Liver (tissue), 9 donors: ENCODE results near the gene C12orf75. TPM values are rescaled to one million over a fixed set of nuclear protein-coding genes. Genes with fewer than 3 reads are reported as not detected.

Experiments used
- DNase-seq: peaks from one replicate; pipeline ENCODE4 v3.0.0-alpha.2; 2017; ENCODE audit warnings: low spot score
- H3K27ac ChIP-seq, 2 donors: one replicate each; pipeline ENCODE4 v1.7.0; 2013; ENCODE audit warnings: inconsistent platforms in 2 of 2, low read length in 2 of 2, control low read depth in 1 of 2, low read depth in 1 of 2, mild to moderate bottlenecking in 1 of 2
- H3K27me3 ChIP-seq, 4 donors: one replicate each; pipeline versions ENCODE4 v1.6.1 to v1.7.0; 2013; ENCODE audit warnings: low read length in 3 of 4, inconsistent platforms in 1 of 4, mild to moderate bottlenecking in 1 of 4, moderate library complexity in 1 of 4; ENCODE audit not compliant: control insufficient read depth in 4 of 4, insufficient read depth in 4 of 4
- H3K36me3 ChIP-seq, 4 donors: one replicate each; pipeline versions ENCODE4 v1.6.1 to v1.7.0; 2013; ENCODE audit warnings: low read length in 3 of 4, mild to moderate bottlenecking in 3 of 4, low read depth in 1 of 4, moderate library complexity in 1 of 4; ENCODE audit not compliant: control insufficient read depth in 4 of 4, insufficient read depth in 3 of 4
- H3K4me1 ChIP-seq, 4 donors: one replicate each; pipeline versions ENCODE4 v1.6.1 to v1.7.0; 2013; ENCODE audit warnings: low read length in 3 of 4, mild to moderate bottlenecking in 3 of 4, moderate library complexity in 1 of 4; ENCODE audit not compliant: control insufficient read depth in 4 of 4, insufficient read depth in 4 of 4
- H3K4me3 ChIP-seq, 3 donors: one replicate each; pipeline versions ENCODE4 v1.6.1 to v1.7.0; 2013; ENCODE audit warnings: low read length in 3 of 3, control low read depth in 1 of 3, low read depth in 1 of 3, mild to moderate bottlenecking in 1 of 3
- H3K9ac ChIP-seq, 2 donors: one replicate each; pipeline ENCODE4 v1.7.0; 2013; ENCODE audit warnings: low read length in 2 of 2, mild to moderate bottlenecking in 2 of 2, moderate library complexity in 2 of 2, control low read depth in 1 of 2, low read depth in 1 of 2
- H3K9me3 ChIP-seq, 4 donors: one replicate each; pipeline versions ENCODE4 v1.6.1 to v1.7.0; 2013; ENCODE audit warnings: low read length in 3 of 4; ENCODE audit not compliant: control insufficient read depth in 4 of 4
- EGR1 ChIP-seq, 2 donors: IDR thresholded peaks; 2 replicates each; pipeline ENCODE4 v1.6.1; 2016 to 2018; ENCODE audit warnings: antibody characterized with exemption in 2 of 2, low read depth in 2 of 2
- FOXA1 ChIP-seq: IDR thresholded peaks from 2 replicates; pipeline ENCODE4 v1.6.1; 2016; ENCODE audit warnings: antibody characterized with exemption
- FOXA2 ChIP-seq: IDR thresholded peaks from 2 replicates; pipeline ENCODE4 v1.6.1; 2016; ENCODE audit warnings: antibody characterized with exemption
- HNF4A ChIP-seq, 2 donors: conservative IDR thresholded peaks; 2 replicates each; pipeline ENCODE4 v1.6.1; 2016; ENCODE audit warnings: antibody characterized with exemption in 2 of 2, mild to moderate bottlenecking in 2 of 2
- HNF4G ChIP-seq: IDR thresholded peaks from 2 replicates; pipeline ENCODE4 v1.6.1; 2016; ENCODE audit warnings: antibody characterized with exemption
- JUND ChIP-seq, 2 donors: IDR thresholded peaks; 2 replicates each; pipeline ENCODE4 v1.6.1; 2016; ENCODE audit warnings: antibody characterized with exemption in 2 of 2
- NR2F2 ChIP-seq: IDR thresholded peaks from 2 replicates; pipeline ENCODE4 v1.6.1; 2016; ENCODE audit warnings: antibody characterized with exemption
- TAF1 ChIP-seq: conservative IDR thresholded peaks from 2 replicates; pipeline ENCODE4 v1.6.1; 2016; ENCODE audit warnings: antibody characterized with exemption, mild to moderate bottlenecking
- YY1 ChIP-seq: IDR thresholded peaks from 2 replicates; pipeline ENCODE4 v1.6.1; 2016; ENCODE audit warnings: antibody characterized with exemption, mild to moderate bottlenecking
- WGBS: extraction: QIAGEN DNeasy Blood & Tissue Kit; methylation state at CpG from one replicate; pipeline ENCODE4 v1.1.7; 2013; 5-methylcytosine and 5-hydroxymethylcytosine counted together
- polyA plus RNA-seq, 2 donors: library from polyadenylated mRNA; stranded (reverse) in 1 of 2; unstranded in 1 of 2; fragments of 200-250 nt in 1 of 2; fragments of >200 nt in 1 of 2; fragmentation: Nextera tagmentation in 1 of 2; extraction: Ambion mirVana in 1 of 2; gene quantifications; one replicate each; pipeline versions ENCODE4 v1.2.1 to v1.2.3, GENCODE V29; 2013 to 2015
- total RNA-seq, 2 donors: library from RNA; depleted of rRNA; stranded (reverse); fragments of >200 nt; gene quantifications; one replicate each; pipeline ENCODE4 v1.2.3, GENCODE V29; 2014
- TF ChIP-seq, protein P1 (sequence below): fragments of 150-350 bp; IDR thresholded peaks from 2 replicates; pipeline ENCODE4 v1.5.1; 2017; ENCODE audit warnings: improper control_type of control experiment, low read depth, low read length; ENCODE audit not compliant: missing input control
- TF ChIP-seq, protein P2 (sequence below): IDR thresholded peaks from 2 replicates; pipeline ENCODE4 v1.6.1; 2016; ENCODE audit warnings: antibody characterized with exemption, mild to moderate bottlenecking
- TF ChIP-seq, protein P3 (sequence below): IDR thresholded peaks from 2 replicates; pipeline ENCODE4 v1.6.1; 2016; ENCODE audit warnings: antibody characterized with exemption
- TF ChIP-seq, protein P4 (sequence below): IDR thresholded peaks from 2 replicates; pipeline ENCODE4 v1.6.1; 2016; ENCODE audit warnings: antibody characterized with exemption
- donor health status: healthy.
- donor health status: healthy.
- donor health status: healthy.
- donor health status: healthy.
- donor health status: healthy.

The C12orf75 gene
- total and polyA plus RNA-seq, 4 donors: 1.2 to 3.9 (median 2.8) TPM

DNA sequence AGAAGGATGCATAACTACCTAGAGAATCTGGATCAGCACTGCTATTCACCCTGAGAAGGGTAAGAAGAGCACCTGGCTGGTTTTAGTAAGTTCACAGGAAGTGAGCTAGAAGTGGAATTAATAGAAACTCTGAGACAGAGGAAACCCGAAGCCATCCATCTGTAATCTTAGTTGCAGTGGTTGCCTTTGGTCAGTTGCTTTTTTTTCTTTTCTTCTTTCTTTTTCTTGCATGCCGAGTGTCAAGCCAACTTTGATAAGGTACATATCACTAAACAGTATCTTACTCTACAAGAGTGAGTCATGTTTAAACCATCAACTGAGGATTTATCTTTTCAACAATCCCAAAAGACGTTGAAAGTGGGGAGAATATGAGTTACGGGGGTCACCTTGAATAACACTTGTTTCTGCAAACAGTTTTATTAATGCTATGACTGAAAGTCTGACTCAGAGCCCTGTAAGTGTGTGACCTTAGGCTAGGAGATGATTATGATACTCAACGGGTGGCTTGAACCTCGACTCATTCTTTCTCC lies 26.7 kb downstream of the C12orf75 start:
- Histone ChIP-seq H3K9ac (no peak overlapping the region), H3K27me3 (no peaks in the 10 kb centered on the region), H3K4me3 (no peak overlapping the region), H3K27ac (no peak overlapping the region), H3K36me3 (no peaks in the 10 kb centered on the region), H3K4me1 (peaks cover 0 to 10% (median 4%) of the 10 kb centered on the region in 4 donors), H3K9me3 (no peaks in the 10 kb centered on the region)
- no peak for DNase-seq
- TF ChIP-seq EGR1 (IDR thresholded peaks at IDR 0.05; ENCODE audit: low read depth in 2 of 2) (no peak), NR2F2 (no peak), TAF1 (no peak), HNF4A (conservative IDR thresholded peaks at IDR 0.05) (no peak), HNF4G (no peak), JUND (IDR thresholded peaks at IDR 0.05) (no peak), FOXA1 (no peak), FOXA2 (no peak)
- TF ChIP-seq, protein P1, sequence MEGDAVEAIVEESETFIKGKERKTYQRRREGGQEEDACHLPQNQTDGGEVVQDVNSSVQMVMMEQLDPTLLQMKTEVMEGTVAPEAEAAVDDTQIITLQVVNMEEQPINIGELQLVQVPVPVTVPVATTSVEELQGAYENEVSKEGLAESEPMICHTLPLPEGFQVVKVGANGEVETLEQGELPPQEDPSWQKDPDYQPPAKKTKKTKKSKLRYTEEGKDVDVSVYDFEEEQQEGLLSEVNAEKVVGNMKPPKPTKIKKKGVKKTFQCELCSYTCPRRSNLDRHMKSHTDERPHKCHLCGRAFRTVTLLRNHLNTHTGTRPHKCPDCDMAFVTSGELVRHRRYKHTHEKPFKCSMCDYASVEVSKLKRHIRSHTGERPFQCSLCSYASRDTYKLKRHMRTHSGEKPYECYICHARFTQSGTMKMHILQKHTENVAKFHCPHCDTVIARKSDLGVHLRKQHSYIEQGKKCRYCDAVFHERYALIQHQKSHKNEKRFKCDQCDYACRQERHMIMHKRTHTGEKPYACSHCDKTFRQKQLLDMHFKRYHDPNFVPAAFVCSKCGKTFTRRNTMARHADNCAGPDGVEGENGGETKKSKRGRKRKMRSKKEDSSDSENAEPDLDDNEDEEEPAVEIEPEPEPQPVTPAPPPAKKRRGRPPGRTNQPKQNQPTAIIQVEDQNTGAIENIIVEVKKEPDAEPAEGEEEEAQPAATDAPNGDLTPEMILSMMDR: no peak
- TF ChIP-seq, protein P2, sequence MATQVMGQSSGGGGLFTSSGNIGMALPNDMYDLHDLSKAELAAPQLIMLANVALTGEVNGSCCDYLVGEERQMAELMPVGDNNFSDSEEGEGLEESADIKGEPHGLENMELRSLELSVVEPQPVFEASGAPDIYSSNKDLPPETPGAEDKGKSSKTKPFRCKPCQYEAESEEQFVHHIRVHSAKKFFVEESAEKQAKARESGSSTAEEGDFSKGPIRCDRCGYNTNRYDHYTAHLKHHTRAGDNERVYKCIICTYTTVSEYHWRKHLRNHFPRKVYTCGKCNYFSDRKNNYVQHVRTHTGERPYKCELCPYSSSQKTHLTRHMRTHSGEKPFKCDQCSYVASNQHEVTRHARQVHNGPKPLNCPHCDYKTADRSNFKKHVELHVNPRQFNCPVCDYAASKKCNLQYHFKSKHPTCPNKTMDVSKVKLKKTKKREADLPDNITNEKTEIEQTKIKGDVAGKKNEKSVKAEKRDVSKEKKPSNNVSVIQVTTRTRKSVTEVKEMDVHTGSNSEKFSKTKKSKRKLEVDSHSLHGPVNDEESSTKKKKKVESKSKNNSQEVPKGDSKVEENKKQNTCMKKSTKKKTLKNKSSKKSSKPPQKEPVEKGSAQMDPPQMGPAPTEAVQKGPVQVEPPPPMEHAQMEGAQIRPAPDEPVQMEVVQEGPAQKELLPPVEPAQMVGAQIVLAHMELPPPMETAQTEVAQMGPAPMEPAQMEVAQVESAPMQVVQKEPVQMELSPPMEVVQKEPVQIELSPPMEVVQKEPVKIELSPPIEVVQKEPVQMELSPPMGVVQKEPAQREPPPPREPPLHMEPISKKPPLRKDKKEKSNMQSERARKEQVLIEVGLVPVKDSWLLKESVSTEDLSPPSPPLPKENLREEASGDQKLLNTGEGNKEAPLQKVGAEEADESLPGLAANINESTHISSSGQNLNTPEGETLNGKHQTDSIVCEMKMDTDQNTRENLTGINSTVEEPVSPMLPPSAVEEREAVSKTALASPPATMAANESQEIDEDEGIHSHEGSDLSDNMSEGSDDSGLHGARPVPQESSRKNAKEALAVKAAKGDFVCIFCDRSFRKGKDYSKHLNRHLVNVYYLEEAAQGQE: no peak
- TF ChIP-seq, protein P3, sequence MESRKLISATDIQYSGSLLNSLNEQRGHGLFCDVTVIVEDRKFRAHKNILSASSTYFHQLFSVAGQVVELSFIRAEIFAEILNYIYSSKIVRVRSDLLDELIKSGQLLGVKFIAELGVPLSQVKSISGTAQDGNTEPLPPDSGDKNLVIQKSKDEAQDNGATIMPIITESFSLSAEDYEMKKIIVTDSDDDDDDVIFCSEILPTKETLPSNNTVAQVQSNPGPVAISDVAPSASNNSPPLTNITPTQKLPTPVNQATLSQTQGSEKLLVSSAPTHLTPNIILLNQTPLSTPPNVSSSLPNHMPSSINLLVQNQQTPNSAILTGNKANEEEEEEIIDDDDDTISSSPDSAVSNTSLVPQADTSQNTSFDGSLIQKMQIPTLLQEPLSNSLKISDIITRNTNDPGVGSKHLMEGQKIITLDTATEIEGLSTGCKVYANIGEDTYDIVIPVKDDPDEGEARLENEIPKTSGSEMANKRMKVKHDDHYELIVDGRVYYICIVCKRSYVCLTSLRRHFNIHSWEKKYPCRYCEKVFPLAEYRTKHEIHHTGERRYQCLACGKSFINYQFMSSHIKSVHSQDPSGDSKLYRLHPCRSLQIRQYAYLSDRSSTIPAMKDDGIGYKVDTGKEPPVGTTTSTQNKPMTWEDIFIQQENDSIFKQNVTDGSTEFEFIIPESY: no peak
- TF ChIP-seq, protein P4, sequence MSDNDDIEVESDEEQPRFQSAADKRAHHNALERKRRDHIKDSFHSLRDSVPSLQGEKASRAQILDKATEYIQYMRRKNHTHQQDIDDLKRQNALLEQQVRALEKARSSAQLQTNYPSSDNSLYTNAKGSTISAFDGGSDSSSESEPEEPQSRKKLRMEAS: no peak
- 75% methylated on average over 6 of the region's 6 CpGs for WGBS

DNA sequence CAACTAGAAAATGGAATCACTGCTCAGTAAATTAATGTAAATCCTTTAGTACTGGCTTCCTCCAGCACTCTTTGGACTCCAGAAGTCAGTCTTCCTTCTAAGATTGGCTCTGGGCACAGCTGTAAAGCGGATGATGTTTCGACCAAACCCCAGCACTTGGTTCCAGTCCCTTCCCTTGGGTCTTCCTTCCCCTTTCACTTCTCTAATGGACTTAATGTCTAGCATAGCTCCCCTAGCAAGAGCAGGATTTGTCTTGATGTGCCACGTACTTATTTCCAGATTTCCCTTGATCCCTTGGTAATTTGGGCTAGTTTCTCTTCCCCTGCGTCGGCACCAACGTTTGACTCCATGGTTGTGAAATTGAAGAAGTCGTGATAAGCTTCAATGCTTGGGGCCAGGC lies 28.3 kb downstream of the C12orf75 start:
- Histone ChIP-seq H3K9ac (no peak overlapping the region), H3K4me1 (no peaks in the 10 kb centered on the region), H3K36me3 (no peaks in the 10 kb centered on the region), H3K27ac (no peak overlapping the region), H3K9me3 (no peaks in the 10 kb centered on the region), H3K27me3 (no peaks in the 10 kb centered on the region), H3K4me3 (no peak overlapping the region)
- no peak for DNase-seq
- TF ChIP-seq, protein P1: no peak
- no peak for TF ChIP-seq JUND (IDR thresholded peaks at IDR 0.05)
- no peak for TF ChIP-seq YY1
- TF ChIP-seq, protein P2: no peak
- TF ChIP-seq NR2F2: no peak
- WGBS: 85% methylated on average over 7 of the region's 7 CpGs
